SKM-1 treated with dmso at 0.1 percent for 144 hours (cell line): Measurements from ENCODE around the gene ALKAL2.
"Not testable (repeated sequence)": the region's sequence is repeated elsewhere in the genome, so short reads cannot be mapped to it uniquely, and the experiment has no call there.

Experiments
- DNase-seq: peaks from one replicate; lab custom pipeline; 2025; ENCODE audit not compliant: unreplicated experiment; lab: John Stamatoyannopoulos, UW

The ALKAL2 gene, protein sequence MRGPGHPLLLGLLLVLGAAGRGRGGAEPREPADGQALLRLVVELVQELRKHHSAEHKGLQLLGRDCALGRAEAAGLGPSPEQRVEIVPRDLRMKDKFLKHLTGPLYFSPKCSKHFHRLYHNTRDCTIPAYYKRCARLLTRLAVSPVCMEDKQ

DNA sequence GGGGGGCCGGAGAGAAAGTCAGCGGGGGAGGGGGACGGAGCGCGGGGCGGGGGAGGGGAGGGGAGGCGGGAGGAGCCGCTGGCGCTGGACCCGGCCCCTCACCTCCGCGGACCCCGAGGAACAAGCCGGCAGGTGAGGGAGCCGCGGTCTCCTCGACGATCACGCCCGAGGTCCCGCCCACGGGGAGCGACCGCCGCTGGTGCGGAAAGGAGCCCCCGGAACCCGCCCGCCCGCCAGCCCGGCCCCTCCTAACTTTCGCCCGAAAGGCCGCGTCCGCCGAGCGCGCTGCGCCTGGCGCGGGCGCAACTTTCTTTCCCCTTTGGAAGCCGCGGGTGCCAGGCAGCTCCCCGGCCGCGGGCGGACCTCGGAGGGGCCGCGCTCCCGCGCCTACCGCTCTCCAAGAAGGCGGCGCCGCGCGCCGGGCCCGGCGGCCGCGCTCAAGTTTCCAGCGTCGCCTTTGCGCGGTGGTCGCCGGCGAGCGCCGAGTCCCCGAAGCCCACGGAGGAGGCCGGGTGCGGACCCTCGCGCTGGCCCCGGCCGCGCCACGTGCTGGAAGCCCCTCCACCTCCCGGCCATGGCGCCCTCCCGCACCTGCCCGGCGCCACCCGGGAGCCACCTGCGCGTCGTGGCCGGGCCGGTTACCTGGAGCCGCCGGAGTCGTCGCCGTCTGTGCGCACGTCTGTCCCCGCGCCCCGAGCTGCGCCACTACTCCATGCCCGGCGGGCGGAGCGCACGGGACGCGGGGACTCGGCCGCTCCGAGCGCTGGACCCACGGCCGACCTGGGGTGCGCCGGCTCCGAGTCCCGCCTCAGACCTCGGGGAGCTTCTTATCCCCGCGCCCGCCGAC lies at the start of gene ALKAL2:
Gene ALKAL2, minus strand, starts transcription at position 181 of the 847 bp plus-strand sequence. CDS start 256 bp downstream, outside the sequence.
- no peak for DNase-seq

DNA sequence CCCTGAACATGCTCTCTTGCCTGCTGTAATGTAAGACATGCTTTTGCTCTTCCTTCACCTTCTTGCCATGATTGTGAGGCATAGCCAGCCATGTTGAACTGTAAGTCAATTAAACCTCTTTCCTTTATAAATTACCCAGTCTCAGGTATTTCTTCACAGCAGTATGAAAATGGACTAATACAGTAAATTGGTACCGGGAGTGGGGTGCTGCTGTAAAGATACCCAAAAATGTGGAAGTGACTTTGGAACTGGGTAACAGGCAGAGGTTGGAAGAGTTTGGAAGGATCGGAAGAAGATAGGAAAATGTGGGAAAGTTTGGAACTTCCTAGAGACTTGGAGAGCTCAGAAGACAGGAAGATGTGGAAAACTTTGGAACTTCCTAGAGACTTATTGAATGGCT lies 49.1 kb upstream of the ALKAL2 start:
- not testable (repeated sequence) for DNase-seq

DNA sequence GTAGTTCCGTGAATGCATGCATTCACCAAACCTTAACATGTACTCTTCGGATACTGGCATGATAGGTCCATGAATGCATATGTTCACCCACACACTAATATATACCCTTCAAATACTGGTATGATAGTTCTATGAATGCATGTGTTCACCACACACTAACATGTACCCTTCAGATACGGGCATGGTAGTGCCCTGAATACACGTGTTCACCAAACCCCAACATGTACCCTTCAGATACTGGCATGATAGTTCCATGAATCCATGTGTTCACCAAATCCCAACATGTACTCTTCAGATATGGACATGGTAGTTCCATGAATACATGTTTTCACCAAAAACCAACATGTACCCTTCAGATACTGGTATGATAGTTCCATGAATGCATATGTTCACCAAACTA lies 48.5 kb upstream of the ALKAL2 start:
- no peak for DNase-seq

DNA sequence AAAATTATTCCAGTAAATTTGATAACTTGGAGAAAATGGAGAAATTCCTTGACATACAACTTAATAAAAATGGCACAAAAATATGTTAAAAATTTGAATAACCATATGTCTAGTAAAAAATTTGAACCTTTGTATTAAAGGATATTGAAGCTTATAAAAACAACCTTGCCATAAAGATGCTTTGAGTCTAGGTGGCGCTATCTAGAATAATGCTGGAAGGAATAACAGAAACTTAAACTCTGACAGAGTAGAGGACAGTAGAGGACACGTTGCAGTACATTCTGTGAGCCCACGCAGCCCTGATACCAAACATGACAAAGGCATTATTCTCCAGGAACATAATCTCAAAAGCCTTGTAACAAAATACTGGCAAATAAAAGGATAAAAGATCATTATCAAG lies 44.7 kb upstream of the ALKAL2 start:
- no peak for DNase-seq

DNA sequence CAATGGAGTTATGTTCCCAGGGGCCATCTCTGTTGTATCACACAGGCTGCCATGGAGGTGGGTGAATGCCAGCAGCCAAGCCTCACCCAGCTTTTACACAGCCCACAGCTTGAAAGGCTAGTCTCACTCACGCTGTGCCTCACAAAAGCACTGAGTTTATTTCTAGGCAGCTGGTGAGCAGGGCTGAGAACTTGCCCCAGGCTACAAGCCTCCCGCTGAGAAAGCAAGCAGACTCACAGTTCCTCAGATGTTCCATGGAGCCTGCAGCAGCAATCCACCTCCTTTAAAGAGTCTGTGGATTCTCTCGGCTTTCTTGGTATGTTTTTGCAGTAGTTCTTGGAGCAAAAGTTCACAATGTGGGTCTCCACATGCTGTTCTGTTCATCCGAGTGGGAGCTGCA lies 40.9 kb upstream of the ALKAL2 start:
- DNase-seq = no peak

DNA sequence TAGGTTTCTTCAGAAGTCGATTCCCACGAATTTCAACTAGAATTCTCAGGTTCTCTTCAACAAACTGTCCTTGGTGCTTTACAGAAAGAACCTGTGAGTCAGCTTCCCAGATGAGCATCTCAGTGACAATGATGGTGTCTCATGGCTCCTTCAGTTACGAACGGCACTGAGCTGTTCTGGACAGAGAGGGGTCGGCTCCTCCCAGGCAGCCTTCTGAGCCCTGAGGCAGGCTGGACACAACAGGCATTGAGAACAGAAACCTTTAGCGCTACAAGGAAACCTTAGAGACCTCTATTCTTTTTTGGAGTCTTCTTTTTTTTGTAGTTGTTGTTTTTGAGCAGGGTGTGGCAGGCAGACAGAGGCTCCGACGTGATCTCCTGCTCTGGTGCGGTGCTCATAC lies 35.1 kb upstream of the ALKAL2 start:
- DNase-seq = no peak

DNA sequence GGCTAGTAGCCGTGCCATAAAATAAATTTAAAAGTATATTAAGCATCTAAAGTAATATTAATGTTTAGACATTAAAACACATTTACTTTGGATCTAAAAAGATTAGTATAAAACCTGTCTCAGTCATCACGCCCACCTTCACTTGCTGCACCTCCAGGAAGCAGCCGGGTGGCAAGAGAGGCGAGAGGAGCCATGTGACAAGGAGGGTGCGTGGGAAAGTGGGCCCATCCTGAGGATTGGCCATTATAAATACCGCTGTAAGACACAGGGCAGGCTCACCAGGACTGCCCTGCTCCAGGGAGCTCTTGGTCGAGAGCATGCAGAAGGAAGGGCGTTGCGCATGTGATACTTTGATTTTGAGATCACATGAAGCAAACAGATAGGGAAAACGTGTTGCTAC lies 34.4 kb upstream of the ALKAL2 start:
- no peak for DNase-seq

DNA sequence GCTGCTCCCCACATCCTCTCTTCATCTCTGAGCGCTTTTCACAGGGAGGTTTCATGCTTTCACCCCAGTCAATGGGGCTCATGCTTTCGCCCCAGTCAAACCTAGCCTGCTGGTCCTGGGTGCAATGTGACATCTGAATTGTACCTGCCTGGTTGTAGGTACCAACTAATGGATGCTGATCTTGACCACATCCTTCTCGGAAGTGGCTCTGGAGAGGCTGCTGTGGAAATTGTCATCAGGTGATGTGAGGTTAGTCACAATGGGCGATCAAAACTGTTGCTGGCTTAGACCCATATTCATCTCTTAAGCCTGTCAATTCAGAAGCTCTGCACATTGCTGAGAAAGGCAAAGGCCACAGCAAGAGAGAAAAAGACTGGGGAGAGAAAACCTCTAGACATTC lies 32.7 kb upstream of the ALKAL2 start:
- DNase-seq = no peak

DNA sequence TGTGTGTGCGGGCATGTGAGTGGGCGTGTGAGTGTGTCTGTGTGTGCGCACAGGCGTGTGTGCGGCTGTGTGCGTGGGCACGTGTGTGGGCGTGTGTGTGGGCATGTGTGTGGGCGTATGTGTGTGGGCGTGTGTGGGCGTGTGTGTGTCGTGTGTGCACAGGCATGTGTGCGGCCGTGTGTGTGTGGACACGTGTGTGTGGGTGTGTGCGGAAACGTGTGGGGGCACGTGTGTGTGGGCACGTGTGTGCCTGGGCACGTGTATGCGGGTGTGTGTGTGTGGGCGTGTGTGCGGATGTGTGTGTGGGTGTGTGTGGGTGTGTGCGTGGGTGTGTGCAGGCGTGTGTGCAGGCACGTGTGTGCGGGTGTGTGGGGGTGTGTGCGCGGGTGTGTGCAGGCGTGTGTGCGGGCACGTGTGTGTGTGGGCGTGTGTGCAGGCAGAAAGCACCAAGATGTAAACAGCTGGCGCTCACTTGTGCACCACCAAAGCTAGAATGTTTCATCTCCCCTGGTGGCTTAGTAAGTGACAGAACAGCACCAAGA lies 31.2 kb upstream of the ALKAL2 start:
- DNase-seq = no peak

DNA sequence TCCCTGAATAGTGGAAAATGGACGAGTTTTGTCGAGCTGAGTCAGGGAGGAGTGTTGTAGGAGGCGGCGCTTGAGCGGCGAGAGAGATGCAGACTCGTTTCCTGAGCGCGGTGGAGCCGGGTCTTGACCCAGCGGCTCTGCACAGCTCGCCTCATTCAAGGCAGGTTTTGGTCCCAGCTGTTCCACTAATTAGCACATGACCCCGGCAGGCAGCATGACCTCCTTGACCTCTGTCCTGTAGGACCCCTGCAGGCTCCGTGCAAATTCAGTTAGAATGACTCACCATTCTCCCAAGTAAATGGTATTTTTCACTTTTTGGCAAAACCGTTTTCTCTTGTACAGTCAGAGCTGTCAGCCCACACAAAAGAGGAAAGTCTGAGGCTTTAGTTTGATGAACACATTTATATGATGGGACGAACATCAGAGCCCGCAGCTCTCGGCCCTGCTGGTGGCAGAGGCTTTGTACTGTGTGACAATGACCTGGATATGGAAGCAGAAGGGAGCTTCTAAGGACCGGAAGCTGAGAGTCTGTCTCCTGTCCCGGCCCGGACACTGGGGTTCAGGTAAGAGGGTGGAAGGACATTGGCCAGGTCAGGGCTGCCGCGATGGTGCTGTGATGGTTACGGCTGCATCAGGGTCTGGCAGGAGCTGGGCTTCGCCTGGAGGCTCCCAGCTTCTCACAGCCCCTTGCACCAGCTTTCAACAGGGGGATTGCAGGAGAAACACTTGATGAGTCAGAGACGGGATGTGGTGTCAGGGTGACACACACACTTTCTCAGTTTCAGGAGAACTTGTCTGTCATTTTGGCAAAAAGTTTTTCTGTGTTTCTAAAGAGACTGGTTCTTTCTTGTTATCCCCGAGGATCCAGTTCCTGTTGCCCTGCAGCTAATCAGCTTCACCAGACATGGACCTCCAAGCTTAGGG lies 29.9 kb upstream of the ALKAL2 start:
- no peak for DNase-seq

DNA sequence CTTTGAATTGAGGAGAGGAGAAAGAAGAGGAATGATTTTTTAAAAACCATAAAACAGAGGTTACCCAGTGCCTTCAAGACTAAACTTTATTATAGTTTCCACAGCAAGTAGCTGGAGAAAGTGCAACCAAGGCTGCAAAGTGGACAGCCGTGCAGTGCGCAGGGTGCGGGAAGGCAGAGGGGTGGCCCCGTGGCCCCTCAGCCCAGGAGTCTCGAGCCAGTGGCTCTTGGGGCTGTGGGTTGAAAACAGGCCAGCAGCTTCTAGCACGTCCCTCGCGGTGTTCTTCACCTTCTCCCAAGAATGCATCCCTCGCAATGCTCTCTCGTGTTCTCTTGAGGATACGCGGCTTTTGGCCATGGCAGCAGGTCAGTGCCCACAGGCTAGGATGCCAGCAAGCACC lies 28.5 kb upstream of the ALKAL2 start:
- no peak for DNase-seq

DNA sequence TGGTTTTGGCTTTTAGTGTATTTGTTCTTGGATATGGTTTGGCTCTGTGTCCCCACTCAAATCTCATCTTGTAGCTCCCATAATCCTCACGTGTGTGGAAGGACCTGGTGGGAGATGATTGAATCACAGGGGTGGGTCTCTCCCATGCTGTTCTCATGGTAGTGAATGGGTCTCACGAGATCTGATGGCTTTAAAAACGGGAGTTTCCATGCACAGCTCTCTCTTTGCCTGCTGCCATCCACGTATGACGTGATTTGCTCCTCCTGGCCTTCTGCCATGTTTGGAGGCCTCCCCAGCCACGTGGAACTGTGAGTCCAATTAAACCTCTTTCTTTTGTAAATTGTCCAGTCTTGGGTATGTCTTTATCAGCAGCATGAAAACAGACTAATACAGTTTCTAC lies 28.0 kb upstream of the ALKAL2 start:
- not testable (repeated sequence) for DNase-seq

DNA sequence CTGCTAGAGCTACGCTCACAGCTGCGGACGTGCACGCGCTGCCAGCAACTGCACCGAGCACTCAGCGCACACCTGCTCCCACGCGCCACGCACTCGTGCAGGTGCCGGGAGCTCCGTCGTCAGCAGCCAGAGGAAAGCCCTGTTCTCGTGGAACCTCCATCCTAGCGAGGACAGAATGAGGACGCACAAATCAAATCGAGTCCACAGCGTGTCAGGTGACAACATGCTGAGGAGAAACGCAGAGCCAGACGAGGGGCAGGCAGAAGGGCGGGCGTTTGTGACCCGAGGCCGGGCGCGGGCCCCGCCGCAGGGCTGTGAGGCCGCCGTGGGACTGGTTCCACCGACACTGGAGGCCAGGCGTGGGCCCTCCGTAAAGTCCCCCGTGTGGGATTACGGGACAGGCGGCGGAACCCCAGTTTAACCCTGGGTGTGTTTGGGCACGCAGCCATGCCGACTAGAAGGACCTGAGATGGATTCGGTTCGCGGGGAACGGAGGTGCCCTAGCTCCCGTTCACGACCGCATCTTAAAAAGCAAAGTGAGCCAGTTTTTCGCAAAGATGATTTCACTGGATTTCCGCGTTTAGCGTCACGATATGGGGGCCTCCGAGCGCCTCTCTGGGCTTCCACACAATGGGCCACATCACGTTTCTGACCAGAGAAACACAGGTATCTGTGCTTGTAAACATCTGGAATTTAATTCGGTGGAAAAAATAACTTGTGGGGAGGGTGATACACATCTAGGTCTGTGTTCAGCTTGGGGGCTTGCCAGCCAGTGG lies 26.9 kb upstream of the ALKAL2 start:
- DNase-seq = no peak

DNA sequence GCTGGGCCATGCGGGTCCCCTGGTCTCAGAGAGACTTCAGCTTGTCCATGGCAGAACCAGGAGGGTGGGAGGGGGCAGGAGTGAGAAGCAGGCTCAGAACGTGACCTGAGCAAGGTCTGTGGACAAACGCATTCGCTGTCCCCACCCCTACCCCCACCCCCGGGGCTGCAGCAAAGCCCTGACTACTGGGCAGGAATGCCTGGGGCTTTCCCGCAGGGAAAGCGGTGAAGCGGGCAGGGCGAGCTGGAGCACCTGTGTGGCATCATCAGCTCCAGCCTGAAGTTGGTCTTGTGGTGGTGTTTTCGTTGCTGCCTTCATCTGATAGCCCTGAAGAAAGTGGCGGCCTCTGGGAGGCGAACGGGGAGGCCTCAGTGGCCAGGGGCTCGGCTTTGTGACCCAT lies 26.1 kb upstream of the ALKAL2 start:
- DNase-seq = no peak

DNA sequence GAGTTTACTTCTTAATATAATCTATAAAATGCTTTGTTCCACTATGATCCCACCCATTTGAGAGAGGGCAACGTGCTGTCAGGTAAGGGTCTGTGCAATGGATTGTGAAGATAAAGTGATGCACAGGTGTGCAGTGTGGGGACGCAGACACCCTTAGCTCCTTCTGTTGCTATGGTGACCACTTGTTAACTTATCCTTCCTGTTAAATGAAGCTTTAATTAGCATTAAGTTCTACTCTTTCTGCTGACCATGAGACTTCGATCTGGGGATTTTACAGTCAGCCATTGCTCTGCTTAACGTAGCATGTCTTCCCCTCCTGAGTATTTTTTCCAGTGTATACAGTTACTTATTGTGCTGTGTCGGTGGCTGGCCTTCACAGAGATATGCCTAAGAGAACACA lies 23.1 kb upstream of the ALKAL2 start:
- DNase-seq = no peak

DNA sequence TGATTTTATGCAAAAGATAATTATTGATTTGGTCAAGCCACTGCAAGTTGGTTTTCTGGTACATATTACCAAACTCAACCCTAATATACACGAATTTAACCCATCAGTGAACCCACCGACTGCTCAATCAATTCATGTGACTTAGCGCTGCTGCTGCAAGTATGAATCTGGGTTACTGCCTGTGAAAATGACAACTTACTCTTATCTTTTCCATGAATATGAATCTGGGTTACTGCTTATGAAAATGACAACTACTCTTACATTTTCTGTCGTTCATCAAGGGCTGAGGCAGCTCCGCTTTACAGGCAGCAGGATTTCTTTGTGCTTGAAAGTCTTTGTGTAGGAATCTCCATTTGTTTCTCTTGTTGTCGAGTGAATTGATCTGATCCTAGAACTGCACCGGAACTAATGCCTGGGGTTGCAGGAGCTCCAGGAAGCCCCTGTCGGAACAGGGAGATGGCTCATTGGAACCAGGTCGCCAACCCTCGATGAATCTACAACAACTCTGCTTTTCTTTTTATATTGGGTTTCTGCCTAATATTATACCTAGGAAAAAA lies 22.1 kb upstream of the ALKAL2 start:
- DNase-seq = no peak

DNA sequence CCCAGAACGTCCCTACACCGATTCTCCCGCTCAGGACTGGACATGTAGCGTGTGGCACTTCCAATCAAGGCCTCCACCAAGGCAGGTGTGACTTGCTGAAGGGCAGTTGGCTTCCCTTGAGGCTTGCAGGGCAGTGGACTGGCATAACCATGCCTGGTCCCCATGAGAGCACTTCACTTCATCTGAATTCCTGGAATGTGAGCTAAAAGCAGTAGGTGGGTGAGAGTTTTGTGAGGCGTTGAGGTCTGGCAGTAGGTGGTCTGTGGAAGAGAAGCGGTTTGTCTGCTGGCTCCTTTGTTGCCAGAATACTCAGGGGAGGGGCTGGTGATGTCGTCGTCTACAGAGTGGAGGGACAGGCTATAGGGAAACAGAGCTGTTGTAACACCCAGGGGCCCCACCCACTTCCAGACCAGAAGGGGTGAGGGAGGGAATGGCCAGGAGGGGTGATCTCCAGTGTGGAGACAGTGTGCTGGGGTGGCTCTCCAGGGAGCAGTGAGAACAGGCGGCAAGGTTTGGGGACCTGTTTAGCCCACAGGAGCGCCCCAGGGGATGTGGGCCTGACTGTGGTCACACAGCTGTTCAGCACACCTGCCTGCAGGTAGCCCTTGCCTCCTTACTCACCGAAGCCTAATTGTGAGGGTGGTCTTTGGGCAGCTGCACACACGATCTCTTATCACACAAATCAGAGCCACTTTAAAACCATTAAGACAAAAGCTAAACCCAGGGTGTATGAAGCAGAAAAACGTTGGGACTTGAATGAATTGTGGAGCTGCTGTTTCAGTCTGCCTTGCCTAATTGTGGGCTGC lies 21.5 kb upstream of the ALKAL2 start:
- no peak for DNase-seq

DNA sequence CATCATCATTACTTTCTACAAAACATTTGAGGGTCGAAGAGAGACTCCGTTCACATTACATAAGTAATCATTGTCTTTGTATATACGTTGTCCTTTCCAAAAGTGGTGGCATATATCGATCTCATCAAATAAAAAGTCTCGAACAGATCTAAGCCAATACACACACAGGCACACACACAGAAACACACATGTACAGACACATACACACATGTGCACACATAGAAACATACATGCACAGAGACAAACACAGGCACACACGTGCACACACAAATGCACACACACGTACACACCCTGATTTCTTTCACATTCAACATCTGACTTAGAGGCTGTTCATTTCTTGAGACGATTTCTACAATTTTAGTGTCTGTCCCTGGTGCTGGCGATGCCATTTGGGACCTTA lies 17.5 kb upstream of the ALKAL2 start:
- DNase-seq = no peak

DNA sequence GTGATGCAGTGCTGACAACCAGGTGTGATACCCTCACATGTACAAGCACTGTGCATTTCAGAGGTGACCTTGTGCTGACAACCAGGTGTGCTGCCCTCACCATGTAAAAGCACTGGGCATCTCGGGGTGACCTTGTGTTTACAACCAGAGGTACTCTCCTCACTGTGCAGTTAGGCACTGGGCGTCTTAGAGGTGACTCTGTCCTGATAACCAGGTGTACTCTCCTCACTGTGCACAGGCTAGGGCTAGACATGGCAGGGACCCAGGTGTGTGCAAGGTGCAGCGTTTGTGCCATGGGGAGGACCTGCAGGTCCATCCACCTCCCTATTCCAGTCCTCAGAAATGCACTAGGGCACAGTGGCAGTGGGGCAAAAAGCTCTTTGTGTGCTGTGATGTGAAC lies 8.5 kb upstream of the ALKAL2 start:
- no peak for DNase-seq

DNA sequence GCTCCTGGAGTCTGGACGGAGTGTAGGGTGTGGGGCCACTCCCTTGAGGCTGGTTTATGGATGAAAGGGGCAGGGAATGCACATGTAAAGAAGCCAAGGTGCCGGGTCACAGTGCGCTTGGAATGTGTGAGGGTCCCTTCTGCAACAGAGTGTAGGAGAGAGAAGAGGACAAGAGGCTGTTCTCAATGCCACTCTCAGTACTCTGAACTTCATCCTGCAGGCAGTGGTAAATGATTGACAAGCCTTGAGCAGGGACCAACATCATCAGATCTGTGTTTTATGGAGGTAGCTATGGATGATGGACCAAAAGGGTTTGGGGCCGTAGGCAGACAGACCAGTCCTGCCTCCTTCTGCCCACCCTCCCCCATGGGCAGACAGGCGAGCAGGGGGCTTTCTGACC lies 7.2 kb upstream of the ALKAL2 start:
- DNase-seq = no peak
